Stimulated activated naive B cell treated with anti-CD40 and anti-IgM and Interleukin-4, amounts not matched to agents 10 μg/mL and 1 μg/mL and 100 μg/mL, for 72 hours (primary cell): ENCODE data around the gene P4HA2.

ENCODE experiments used
- ATAC-seq, 2 donors: fragments of 150-1000 bp; cut with Tn5 transposase; replicated peaks; 2 replicates each; pipeline ENCODE4 v1.10.0; 2021; ENCODE audit warnings: moderate library complexity in 1 of 2
- DNase-seq: peaks from one replicate; pipeline ENCODE4 v3.0.0; 2021
- H3K27ac Mint-ChIP-seq: one replicate; pipeline ENCODE4 v1.8.0; 2022; ENCODE audit warnings: mild to moderate bottlenecking, mixed read lengths
- H3K27me3 Mint-ChIP-seq, 2 donors: one replicate each; pipeline ENCODE4 v1.8.0; 2022; ENCODE audit warnings: mixed read lengths in 2 of 2
- H3K36me3 Mint-ChIP-seq, 2 donors: one replicate each; pipeline ENCODE4 v1.8.0; 2022; ENCODE audit warnings: mixed read lengths in 2 of 2, mild to moderate bottlenecking in 1 of 2
- H3K4me1 Mint-ChIP-seq, 2 donors: one replicate each; pipeline ENCODE4 v1.8.0; 2022; ENCODE audit warnings: mixed read lengths in 2 of 2, mild to moderate bottlenecking in 1 of 2
- H3K4me3 Mint-ChIP-seq, 2 donors: one replicate each; pipeline ENCODE4 v1.8.0; 2022; ENCODE audit warnings: mild to moderate bottlenecking in 2 of 2, mixed read lengths in 2 of 2, moderate library complexity in 1 of 2
- H3K9me3 Mint-ChIP-seq, 2 donors: one replicate each; pipeline ENCODE4 v1.8.0; 2022; ENCODE audit warnings: mixed read lengths in 2 of 2, mild to moderate bottlenecking in 1 of 2

P4HA2 gene

DNA sequence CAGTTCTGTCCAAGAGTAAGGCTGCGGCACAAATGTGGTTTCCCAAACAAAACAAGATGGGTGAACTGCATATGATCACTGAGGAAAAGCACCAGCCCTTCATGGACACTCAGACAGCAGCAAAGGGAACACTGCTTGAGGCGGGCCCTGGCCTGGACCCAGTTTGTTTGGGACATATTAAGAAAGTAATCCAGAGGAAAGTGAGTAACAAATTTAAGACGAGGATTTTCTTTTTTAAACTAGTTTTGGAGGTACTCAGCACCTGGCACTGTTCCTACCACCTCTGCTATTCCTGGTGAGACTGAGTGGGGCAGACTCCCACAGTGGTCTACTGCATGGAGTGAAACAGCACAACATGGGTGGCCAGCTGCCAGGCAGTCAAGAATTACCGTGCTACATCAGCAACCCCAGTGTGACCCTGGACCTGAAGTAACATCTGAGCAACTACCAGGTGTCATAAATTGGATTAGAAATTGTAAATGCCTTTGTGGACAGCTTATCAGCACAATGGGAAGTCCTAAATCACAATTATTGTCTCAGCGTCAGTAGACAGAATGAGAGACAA, 28.5 kb downstream of the P4HA2 start:
- H3K4me3 Mint-ChIP-seq: no peak overlapping the region
- H3K9me3 Mint-ChIP-seq: no peaks in the 10 kb centered on the region
- peaks cover 20 to 28% of the 10 kb centered on the region in 2 donors for H3K36me3 Mint-ChIP-seq
- peak overlapping the region; percentile 51 for H3K27ac Mint-ChIP-seq
- H3K4me1 Mint-ChIP-seq: peaks cover 14 to 29% of the 10 kb centered on the region in 2 donors
- ATAC-seq: no peak
- peaks cover 0 to under 1% of the 10 kb centered on the region in 2 donors for H3K27me3 Mint-ChIP-seq
- DNase-seq: no peak

DNA sequence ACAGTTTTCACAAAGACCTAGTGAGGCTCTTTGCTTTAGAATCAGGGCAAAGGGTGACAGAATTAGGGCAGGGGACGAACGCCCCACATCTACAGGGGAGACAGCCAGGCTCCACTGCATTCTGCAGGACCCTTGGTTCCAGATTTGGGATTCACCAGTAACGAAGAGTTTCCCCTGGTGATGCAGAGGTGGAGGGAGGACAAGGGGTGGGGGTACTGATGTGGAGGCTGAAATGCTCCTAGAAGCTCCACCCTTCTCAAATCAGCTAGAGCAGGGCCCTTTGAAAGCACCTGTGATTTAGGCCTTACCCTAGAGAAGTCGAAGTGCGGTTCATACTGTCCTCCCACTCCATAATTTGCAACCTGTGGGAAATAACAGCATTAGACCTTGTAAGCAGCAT, 29.1 kb downstream of the P4HA2 start:
- Mint-ChIP-seq H3K4me3 (no peak overlapping the region), H3K27me3 (no peaks in the 10 kb centered on the region), H3K9me3 (no peaks in the 10 kb centered on the region), H3K4me1 (peaks cover 10 to 22% of the 10 kb centered on the region in 2 donors), H3K36me3 (peaks cover 17 to 25% of the 10 kb centered on the region in 2 donors), H3K27ac (no peak overlapping the region)
- DNase-seq (no peak), ATAC-seq (no peak)

DNA sequence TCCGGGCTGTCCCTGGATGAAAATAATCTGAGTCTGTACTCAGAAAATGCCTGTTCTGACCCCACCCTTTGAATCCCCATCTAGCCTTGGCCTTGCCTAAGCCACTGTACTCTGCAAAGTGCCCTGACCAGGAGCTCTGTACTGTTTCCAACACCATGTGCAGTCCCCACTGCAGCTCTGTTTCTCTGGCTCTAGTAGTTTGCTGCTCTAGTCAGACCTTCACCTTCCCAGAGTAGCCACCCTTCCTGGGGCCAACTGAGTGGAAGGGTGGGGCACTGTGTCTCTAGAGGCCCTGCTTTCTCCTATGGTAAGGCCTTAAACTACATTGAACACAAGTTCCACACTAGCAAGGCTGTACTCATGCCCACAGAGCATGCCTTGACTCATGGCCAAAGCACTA, 31.9 kb downstream of the P4HA2 start:
- H3K4me1 Mint-ChIP-seq: no peaks in the 10 kb centered on the region
- peaks cover 15 to 23% of the 10 kb centered on the region in 2 donors for H3K36me3 Mint-ChIP-seq
- no peaks in the 10 kb centered on the region for H3K27me3 Mint-ChIP-seq
- H3K4me3 Mint-ChIP-seq: no peak overlapping the region
- no peaks in the 10 kb centered on the region for H3K9me3 Mint-ChIP-seq
- no peak overlapping the region for H3K27ac Mint-ChIP-seq
- no peak for DNase-seq
- ATAC-seq: no peak

DNA sequence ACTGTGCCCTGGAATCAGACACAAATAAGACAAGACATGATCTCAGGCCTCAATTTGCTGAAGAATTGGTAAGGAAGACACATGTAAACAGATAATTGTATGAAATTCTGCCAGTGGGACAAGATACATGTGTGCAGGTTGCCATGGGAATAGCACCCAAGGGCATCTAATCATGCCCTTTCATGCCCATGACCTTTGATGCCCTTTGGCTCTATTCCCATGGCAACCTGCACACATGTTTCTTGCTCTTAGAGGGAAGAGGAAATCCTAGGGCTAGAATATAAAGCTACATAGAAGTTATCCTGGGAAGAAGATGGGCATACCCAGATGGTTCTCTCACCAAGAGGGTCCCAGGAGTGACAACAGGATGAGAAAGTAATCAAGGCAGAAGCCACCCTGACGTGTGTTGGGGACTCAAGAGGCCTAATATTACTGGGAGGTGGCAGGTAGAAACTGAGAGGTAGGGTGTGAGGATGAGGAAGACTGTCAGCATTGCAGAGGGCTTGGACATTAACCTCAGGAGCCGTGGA, 34.4 kb downstream of the P4HA2 start:
- Mint-ChIP-seq H3K36me3 (peaks cover 15% of the 10 kb centered on the region in 2 donors), H3K4me1 (peaks cover 2 to 4% of the 10 kb centered on the region in 2 donors), H3K9me3 (no peaks in the 10 kb centered on the region), H3K4me3 (no peak overlapping the region), H3K27me3 (peaks cover 0 to 4% of the 10 kb centered on the region in 2 donors), H3K27ac (no peak overlapping the region)
- ATAC-seq: no peak
- DNase-seq: no peak

DNA sequence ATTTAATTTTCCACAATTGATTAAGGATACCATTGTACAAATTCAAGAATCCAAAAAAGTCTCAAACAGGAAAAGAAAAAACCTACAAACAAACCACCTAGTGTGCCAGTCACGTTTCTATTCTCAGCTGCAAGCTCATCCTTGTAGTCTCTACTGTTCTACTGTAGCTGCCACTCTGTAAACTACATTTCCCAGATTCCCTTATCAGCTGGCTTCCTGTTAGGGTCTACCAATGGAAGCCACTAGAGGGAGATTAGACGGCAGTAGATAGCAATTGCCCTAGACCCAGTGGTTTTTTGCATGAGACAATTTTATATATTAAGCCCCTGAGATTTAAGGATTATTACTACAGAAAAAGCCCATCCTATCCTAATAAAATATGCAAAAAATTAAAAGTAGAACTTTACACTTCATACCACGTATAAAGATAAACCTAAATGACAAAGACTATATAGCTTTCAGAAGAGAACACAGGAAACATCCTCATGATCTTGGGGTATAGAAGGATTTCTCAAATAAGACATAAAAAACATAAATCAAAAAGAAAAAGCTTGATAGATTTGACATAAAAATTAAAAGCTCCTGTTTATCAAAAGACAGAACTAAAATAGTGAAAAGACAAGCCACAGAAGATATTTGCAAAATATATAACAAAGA, 37.4 kb downstream of the P4HA2 start:
- no peaks in the 10 kb centered on the region for H3K9me3 Mint-ChIP-seq
- ATAC-seq (peak; percentile 97 to 99), DNase-seq (no peak)
- peaks cover 0 to 4% of the 10 kb centered on the region in 2 donors for H3K27me3 Mint-ChIP-seq
- H3K4me1 Mint-ChIP-seq: peaks cover 2 to 4% of the 10 kb centered on the region in 2 donors
- no peak overlapping the region for H3K27ac Mint-ChIP-seq
- H3K4me3 Mint-ChIP-seq: no peak overlapping the region
- peaks cover 5 to 12% of the 10 kb centered on the region in 2 donors for H3K36me3 Mint-ChIP-seq

DNA sequence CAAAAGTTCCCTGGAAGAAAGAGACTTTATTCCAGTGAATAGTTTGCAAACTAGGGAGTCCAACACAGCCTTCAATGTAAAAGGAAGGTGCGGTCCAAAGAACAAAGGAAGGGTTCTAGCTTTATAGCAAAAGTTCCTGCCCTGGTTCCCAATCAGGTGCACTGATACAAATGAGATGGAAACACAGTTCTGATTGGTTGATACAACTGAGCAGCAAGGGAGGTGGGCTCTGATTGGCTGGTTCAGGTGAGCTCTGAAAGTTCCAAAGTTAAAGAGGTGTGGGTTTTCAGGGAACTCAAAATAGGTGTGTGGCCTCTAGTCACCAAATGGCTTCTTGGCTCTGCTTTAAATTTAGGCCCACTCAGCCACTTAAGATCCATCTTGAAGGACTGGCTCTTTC, 43.1 kb downstream of the P4HA2 start:
- ATAC-seq (no peak), DNase-seq (no peak)
- H3K9me3 Mint-ChIP-seq: peaks cover 3 to 4% of the 10 kb centered on the region in 2 donors
- peaks cover 11 to 15% of the 10 kb centered on the region in 2 donors for H3K4me1 Mint-ChIP-seq
- peaks cover 0 to 9% of the 10 kb centered on the region in 2 donors for H3K27me3 Mint-ChIP-seq
- no peak overlapping the region for H3K4me3 Mint-ChIP-seq
- H3K27ac Mint-ChIP-seq: no peak overlapping the region
- H3K36me3 Mint-ChIP-seq: peaks cover 0 to 8% of the 10 kb centered on the region in 2 donors

DNA sequence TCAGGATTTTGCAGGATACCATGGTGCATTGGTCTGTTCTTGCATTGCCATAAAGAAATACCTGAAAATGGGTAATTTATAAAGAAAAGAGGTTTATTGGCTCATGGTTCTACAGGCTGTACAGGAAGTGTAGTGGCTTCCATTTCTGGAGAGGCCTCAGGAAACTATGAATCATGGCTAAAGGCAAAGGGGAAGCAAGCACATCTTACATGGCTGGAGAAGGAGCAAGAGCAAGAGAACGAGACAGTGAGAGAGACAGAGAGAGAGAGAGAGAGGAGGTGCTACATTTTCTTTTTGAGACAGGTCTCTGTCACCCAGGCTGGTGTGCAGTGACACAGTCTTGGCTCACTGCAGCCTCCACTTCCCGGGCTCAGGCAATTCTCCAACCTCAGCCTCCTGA, 43.9 kb downstream of the P4HA2 start:
- no peak overlapping the region for H3K4me3 Mint-ChIP-seq
- H3K27ac Mint-ChIP-seq: peak overlapping the region; percentile 63
- ATAC-seq: no peak
- peaks cover 3 to 4% of the 10 kb centered on the region in 2 donors for H3K9me3 Mint-ChIP-seq
- H3K36me3 Mint-ChIP-seq: peaks cover 0 to 8% of the 10 kb centered on the region in 2 donors
- H3K4me1 Mint-ChIP-seq: peaks cover 15 to 23% of the 10 kb centered on the region in 2 donors
- H3K27me3 Mint-ChIP-seq: peaks cover 0 to 7% of the 10 kb centered on the region in 2 donors
- DNase-seq: no peak

DNA sequence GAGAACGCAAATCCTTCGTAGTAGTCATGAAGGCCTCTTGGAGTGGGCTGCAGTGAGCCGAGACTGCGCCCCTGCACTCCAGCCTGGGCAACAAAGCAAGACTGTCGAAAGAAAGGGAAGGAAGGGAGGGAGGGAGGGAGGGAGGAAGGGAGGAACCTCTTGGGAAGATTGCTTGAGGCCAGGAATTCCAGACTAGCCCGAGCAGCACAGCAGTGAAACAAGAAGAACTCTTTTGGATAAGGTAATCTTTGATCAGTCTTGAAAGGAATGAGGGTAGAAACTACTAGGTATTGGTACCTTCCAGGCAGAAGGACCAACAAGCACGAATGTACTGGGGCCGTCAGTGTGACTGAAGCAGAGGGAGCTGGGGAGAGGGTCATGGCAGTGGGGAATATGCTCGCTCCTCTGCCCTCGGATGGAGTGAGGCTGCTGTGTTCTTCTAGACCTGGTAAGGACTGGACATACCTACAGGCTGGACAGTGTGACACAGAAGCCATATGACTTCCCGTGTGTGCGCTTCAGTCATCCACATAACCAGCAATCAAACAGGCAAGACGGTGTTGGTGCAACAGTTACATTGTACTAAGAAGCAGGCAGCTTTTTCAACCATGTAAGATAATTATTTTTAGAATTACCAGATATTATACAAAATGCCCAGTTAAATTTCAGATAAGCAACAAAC, 45.2 kb downstream of the P4HA2 start:
- Mint-ChIP-seq H3K36me3 (peaks cover 0 to 11% of the 10 kb centered on the region in 2 donors), H3K27me3 (peaks cover 0 to 5% of the 10 kb centered on the region in 2 donors), H3K27ac (peak overlapping the region; percentile 47), H3K4me3 (no peak overlapping the region), H3K4me1 (peaks cover 20 to 36% of the 10 kb centered on the region in 2 donors), H3K9me3 (peaks cover 3 to 4% of the 10 kb centered on the region in 2 donors)
- ATAC-seq (no peak), DNase-seq (no peak)

DNA sequence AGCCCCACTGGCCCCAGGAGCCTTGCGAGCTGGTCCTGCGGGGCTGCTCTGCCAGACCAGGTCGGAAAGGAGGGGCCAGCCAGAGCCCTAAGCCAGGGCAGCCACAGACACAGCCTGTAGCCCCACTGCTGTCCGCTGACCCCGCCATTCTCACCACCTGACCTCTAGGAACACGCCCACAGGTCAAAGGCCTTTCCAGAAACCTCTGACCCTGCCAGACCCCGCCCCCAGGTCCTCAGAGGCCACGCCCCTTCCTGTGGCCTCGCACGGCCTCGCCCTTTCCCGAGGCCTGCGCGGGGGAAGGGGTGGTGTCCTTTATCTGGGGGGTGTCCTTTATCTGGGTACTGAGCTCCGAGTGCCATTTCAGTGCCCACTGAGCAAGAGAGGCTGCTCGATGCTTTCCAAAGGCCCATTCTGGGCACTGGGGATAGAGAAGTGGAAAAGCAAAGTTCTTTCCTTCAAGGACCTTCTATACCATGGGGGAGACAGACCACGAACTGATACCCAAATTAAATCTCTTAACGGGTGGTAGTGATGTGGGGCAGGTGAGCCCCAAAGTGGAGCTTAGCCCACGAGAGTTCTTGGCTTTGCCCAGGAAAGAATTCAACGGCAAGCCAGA, 46.5 kb downstream of the P4HA2 start:
- Mint-ChIP-seq H3K27me3 (peaks cover 0 to 5% of the 10 kb centered on the region in 2 donors), H3K27ac (no peak overlapping the region), H3K9me3 (peaks cover 6 to 7% of the 10 kb centered on the region in 2 donors), H3K36me3 (peaks cover 3 to 15% of the 10 kb centered on the region in 2 donors), H3K4me1 (peaks cover 30 to 49% of the 10 kb centered on the region in 2 donors), H3K4me3 (no peak overlapping the region)
- DNase-seq: no peak
- no peak for ATAC-seq

DNA sequence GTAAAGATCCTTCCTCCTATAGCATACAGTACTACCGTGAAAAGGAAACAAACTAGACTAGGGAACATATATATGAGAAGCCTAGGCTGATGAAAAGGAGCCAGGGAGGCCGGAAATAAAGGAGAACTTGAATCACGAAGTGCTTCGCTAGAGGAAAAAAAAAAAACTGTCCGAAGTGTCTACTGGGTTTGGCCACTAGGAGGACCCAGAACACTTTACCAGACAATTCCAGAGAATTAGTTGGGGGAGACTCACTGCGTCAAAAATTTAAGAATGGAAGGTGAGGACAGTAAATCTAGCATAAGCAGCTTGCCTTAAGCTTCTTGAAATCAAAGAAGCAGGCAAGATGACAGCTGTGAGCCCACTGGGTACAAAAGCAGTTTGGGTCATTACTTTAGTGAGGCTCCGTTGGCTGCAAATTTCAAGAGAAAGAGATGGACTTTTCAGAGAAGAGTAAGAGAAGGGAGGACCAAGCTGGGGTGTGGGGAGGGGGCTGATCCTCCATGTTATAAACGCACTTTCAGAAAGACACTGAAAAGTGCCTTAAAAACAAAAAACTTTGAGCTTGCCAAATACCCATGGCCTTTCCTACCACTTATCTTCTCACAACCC, 47.4 kb downstream of the P4HA2 start:
- peak; percentile 16 to 23 for ATAC-seq

DNA sequence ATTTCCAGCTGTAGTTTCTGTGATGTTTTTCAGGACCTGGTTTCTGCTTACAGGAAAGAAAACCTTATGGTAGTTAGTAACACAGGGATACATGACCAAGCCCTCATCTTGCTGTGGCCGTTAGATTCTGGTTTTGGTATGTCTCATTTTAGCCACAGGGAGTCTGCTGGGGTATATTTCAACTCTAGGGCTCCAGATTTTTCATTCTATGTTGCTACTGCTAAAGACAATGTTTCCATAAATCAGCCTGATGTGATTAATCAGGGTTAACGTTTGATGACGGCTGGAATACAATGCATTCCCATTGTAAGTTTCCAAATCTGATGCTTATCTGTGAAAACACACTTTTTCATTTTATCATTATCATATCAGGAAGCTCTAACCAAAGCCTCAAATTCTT, 48.2 kb downstream of the P4HA2 start:
- H3K27me3 Mint-ChIP-seq: peaks cover 0 to 5% of the 10 kb centered on the region in 2 donors
- peak overlapping the region; percentile 47 for H3K27ac Mint-ChIP-seq
- peaks cover 3 to 15% of the 10 kb centered on the region in 2 donors for H3K36me3 Mint-ChIP-seq
- ATAC-seq (no peak), DNase-seq (no peak)
- no peak overlapping the region for H3K4me3 Mint-ChIP-seq
- H3K4me1 Mint-ChIP-seq: peaks cover 30 to 50% of the 10 kb centered on the region in 2 donors
- peaks cover 6 to 7% of the 10 kb centered on the region in 2 donors for H3K9me3 Mint-ChIP-seq

More for the DNA sequence above, 47.4 kb downstream of the P4HA2 start:
- Mint-ChIP-seq H3K27me3 (peaks cover 0 to 5% of the 10 kb centered on the region in 2 donors), H3K4me1 (peaks cover 30 to 50% of the 10 kb centered on the region in 2 donors), H3K9me3 (peaks cover 6 to 7% of the 10 kb centered on the region in 2 donors), H3K4me3 (peak overlapping the region; percentile 7 to 11), H3K27ac (peak overlapping the region; percentile 76), H3K36me3 (peaks cover 3 to 15% of the 10 kb centered on the region in 2 donors)
- peak; percentile 37 for DNase-seq

DNA sequence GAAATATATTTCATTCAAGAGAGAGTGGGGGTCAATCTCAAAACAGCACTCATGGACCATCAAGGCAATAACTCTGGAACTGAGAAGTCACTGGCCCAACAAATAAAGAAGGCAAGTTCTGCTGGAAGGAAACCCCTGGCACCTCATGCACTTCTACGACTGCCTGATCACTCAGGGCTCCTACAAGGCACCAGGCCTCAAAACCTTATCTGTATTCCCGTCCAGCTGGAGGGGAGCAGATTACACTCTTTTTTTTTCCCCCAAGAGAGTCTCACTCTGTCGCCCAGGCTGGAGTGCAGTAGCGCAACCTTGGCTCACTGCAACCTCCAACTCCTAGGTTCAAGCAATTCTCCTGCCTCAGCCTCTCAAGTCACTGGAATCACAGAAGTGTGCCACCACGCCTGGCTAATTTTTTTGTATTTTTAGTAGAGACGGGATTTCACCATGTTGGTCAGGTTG, 49.9 kb downstream of the P4HA2 start:
- ATAC-seq (no peak), DNase-seq (no peak)
- Mint-ChIP-seq H3K4me3 (peak overlapping the region in 1 of 2 donors; percentile 25), H3K27me3 (peaks cover 0 to 5% of the 10 kb centered on the region in 2 donors), H3K9me3 (peaks cover 3% of the 10 kb centered on the region in 2 donors), H3K27ac (peak overlapping the region; percentile 84), H3K4me1 (peaks cover 28 to 50% of the 10 kb centered on the region in 2 donors), H3K36me3 (peaks cover 3 to 7% of the 10 kb centered on the region in 2 donors)

DNA sequence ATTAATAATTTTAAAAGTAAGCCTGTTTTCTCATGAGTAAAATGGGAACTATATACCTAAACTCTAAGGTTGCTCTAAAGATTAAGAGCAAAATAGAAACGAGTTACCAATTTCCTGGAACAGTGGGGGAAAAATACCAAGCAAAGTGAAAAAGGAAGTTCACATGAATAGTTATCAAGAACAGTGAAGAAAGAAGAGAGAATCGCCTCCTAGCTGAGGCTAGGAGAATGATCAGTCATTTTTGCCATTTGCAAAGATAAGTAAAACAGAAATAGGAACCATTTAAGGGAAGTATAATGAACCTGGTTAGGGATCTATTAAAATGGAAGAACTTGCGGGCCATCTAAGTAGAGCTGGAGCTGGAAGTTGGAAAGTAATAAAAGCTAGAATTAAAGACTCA, 50.7 kb downstream of the P4HA2 start:
- DNase-seq: no peak
- H3K4me3 Mint-ChIP-seq: peak overlapping the region; percentile 50 to 67
- peak; percentile 86 to 90 for ATAC-seq

More for the DNA sequence above, 50.7 kb downstream of the P4HA2 start:
- Mint-ChIP-seq H3K36me3 (peaks cover 3 to 7% of the 10 kb centered on the region in 2 donors), H3K4me1 (peaks cover 28 to 50% of the 10 kb centered on the region in 2 donors), H3K27me3 (peaks cover 0 to 5% of the 10 kb centered on the region in 2 donors), H3K27ac (peak overlapping the region; percentile 87), H3K9me3 (peaks cover 3% of the 10 kb centered on the region in 2 donors)
